HUES6 (cell line): ENCODE data around the gene SAA1.
"Not testable (repeated sequence)": the region's sequence is repeated elsewhere in the genome, so short reads cannot be mapped to it uniquely, and the experiment has no call there.

Source experiments
- H3K27ac ChIP-seq: 2 replicates; pipeline ENCODE4 v1.7.0; 2013; ENCODE audit warnings: low read depth, mild to moderate bottlenecking, low read length, inconsistent platforms
- H3K27me3 ChIP-seq: 2 replicates; pipeline ENCODE4 v1.6.1; 2013; ENCODE audit warnings: low read length; ENCODE audit not compliant: control insufficient read depth, insufficient read depth
- H3K36me3 ChIP-seq: 2 replicates; pipeline ENCODE4 v1.6.1; 2013; ENCODE audit warnings: low read length; ENCODE audit not compliant: control insufficient read depth, insufficient read depth
- H3K4me1 ChIP-seq: 2 replicates; pipeline ENCODE4 v1.6.1; 2013; ENCODE audit warnings: low read length; ENCODE audit not compliant: control insufficient read depth, insufficient read depth
- H3K4me3 ChIP-seq: 2 replicates; pipeline ENCODE4 v1.5.1; 2013; ENCODE audit warnings: low read depth, low read length
- H3K9ac ChIP-seq: one replicate; pipeline ENCODE4 v1.6.1; 2013; ENCODE audit warnings: mild to moderate bottlenecking, low read length
- H3K9me3 ChIP-seq: 2 replicates; pipeline ENCODE4 v1.6.1; 2013; ENCODE audit warnings: low read depth, low read length; ENCODE audit not compliant: control insufficient read depth, insufficient read depth

The SAA1 gene

DNA sequence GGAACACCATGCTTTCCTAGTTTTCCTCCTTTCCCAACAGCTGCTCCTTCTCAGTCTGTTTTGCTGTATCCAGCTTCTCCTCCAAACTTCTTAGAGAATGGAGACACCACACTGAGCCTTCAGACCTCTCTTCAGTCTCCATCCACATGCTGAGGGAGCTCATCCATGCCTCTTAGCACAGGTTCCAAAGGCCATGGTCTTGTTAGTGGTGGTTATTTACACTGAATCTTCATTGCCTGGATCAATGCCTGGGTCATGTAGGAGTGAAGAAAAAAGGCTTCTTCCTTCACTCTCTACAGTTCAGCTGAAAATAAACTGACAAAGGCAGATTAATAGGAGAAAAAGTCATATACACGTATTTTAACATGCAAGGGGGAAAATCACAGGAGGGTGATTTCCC is 26.4 kb upstream of the SAA1 start:
- Histone ChIP-seq H3K4me1 (no peaks in the 10 kb centered on the region), H3K4me3 (no peak overlapping the region), H3K27ac (no peak overlapping the region), H3K9me3 (no peaks in the 10 kb centered on the region), H3K36me3 (no peaks in the 10 kb centered on the region), H3K9ac (no peak overlapping the region), H3K27me3 (peaks cover 3% of the 10 kb centered on the region; the same call in 1 of the 2 replicates)

- H3K4me3 ChIP-seq, result no peak overlapping the region
- H3K4me1 ChIP-seq, result no peaks in the 10 kb centered on the region
- no peak overlapping the region for H3K9ac ChIP-seq
- no peaks in the 10 kb centered on the region for H3K36me3 ChIP-seq
- H3K9me3 ChIP-seq, result no peaks in the 10 kb centered on the region
- no peak overlapping the region for H3K27ac ChIP-seq
- no peaks in the 10 kb centered on the region; the same call in 1 of the 2 replicates for H3K27me3 ChIP-seq
Measured at GRCh38 chr11:18243783-18244362, 22.2 kb upstream of the SAA1 start.

DNA sequence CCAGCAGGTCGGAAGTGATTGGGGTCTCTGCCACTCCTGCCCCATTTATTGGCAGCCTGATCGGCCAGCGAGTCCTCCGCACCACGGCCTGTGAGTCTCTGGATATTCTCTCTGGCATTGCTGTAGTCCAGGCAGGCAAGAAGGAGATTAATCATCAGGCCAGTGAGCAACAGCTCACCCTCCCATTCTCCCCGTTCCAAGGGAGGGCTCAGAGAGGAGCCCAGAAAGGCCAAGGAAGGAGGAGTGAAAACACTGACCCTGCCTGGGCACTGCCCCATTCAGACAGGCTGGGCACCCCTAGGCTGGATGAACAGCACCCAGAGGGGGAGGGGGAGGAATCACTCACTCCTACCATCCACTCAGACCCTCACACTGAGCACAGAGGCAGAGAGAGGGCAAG is 20.7 kb upstream of the SAA1 start:
- H3K4me1 ChIP-seq, result no peaks in the 10 kb centered on the region
- H3K9ac ChIP-seq, result no peak overlapping the region
- no peaks in the 10 kb centered on the region for H3K27me3 ChIP-seq
- H3K4me3 ChIP-seq, result no peak overlapping the region
- no peaks in the 10 kb centered on the region for H3K36me3 ChIP-seq
- H3K27ac ChIP-seq, result no peak overlapping the region
- H3K9me3 ChIP-seq, result no peaks in the 10 kb centered on the region

DNA sequence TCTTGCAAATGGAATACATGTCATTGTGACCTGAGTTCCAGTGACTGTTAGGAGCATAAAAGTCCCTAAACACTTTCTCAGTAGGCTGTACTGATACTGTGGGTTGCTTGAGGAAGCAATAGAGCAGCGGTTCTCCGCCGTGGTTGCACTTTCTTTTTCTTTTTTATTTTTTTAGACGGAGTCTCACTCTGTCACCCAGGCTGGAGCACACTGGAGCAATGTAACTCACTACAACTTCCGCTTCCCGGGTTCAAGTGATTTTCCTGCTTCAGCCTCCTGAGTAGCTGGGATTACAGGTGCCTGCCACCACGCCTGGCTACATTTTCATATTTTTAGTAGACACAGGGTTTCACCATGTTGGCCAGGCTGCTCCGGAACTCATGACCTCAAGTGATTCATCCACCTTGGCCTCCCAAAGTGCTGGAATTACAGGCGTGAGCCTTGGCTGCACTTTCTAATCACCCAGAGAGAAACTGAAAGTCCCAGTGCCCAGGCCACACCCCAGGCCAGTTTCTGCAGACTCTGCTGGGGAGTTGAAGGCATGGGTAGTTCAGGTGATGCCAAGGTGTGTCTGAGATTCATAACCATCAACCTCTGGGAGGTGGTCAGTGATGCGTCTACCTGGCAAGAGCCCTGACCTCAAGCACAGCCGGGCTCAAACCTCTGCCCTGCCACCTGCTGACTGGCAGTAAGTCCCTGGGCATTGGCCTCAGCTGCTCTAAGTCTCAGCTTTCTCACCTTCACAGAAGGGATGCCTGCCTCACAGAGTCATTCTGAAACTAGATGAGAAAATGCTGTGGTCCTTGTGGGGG is 19.5 kb upstream of the SAA1 start:
- not testable (repeated sequence) for H3K4me1 ChIP-seq, H3K36me3 ChIP-seq, H3K27me3 ChIP-seq, H3K9ac ChIP-seq, H3K27ac ChIP-seq, H3K9me3 ChIP-seq, H3K4me3 ChIP-seq

- H3K27ac ChIP-seq, H3K4me1 ChIP-seq, H3K27me3 ChIP-seq, H3K9ac ChIP-seq, H3K4me3 ChIP-seq, H3K9me3 ChIP-seq, H3K36me3 ChIP-seq: not testable (repeated sequence)
Measured at GRCh38 chr11:18247191-18247581, 18.9 kb upstream of the SAA1 start.

- H3K4me3 ChIP-seq, result no peak within 1 kb of the TSS
- H3K9ac ChIP-seq, result no peak within 1 kb of the TSS
- no peaks in the 10 kb centered on the region for H3K9me3 ChIP-seq
- no peaks in the 10 kb centered on the region for H3K27me3 ChIP-seq
- H3K4me1 ChIP-seq, result no peaks in the 10 kb centered on the region
- no peak within 1 kb of the TSS for H3K27ac ChIP-seq
- no peaks in the 10 kb centered on the region for H3K36me3 ChIP-seq
Measured at GRCh38 chr11:18248561-18248960, 17.5 kb upstream of the SAA1 start, which contains the start of gene SAA2. SAA2 (minus strand) TSS chr11:18248668; CDS start chr11:18248011, 657 bp downstream.

DNA sequence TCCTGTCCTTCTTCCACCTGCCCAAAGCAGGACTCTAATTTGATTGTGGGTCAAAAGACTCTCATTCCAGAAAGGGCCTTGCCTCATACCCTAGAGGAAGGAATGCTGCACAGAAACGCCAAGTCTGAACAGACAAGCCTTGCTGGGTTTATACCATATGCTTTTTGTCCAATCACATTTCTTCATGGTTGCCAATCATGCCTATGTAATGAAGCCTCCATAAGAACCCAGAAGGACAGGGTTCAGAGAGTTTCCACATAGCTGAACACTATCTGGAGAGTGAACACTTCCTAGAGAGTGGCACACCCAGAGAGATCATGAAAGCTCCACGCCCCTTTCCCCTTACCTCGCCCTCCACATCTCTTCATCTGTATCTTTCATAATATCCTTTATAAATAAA is 12.8 kb upstream of the SAA1 start:
- H3K9ac ChIP-seq, result no peak overlapping the region
- no peaks in the 10 kb centered on the region for H3K4me1 ChIP-seq
- no peak overlapping the region for H3K27ac ChIP-seq
- H3K27me3 ChIP-seq, result no peaks in the 10 kb centered on the region
- no peak overlapping the region for H3K4me3 ChIP-seq
- no peaks in the 10 kb centered on the region for H3K9me3 ChIP-seq
- H3K36me3 ChIP-seq, result no peaks in the 10 kb centered on the region

DNA sequence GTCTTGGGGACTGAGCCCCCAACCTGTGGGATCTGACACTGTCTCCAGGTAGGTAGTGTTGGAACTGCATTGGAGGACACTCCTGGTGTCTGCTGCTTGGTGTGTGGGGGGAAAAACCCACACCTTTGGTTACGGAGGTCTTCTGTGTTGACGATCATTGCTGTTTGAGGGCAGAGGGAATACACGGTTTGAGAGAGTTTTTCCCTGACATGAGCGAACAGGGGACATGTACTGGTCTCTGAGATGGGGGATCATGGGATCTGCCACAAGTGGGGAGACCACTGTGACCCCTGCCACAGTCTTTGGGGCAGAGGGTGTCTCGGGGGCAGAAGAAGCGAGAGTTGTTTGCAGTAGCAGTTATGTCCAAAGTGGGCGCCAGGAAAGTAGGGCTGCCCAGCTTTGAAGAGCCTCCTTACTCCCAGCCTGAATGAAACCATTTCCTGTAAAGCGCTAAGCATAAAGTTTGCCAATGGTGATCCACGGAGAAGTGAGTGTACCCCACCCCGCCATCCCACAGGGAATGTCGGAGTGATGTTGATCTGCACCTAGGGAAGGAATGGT is 12.2 kb upstream of the SAA1 start:
- Histone ChIP-seq H3K36me3 (no peaks in the 10 kb centered on the region), H3K27me3 (no peaks in the 10 kb centered on the region), H3K4me1 (no peaks in the 10 kb centered on the region), H3K27ac (no peak overlapping the region), H3K9ac (no peak overlapping the region), H3K9me3 (no peaks in the 10 kb centered on the region), H3K4me3 (no peak overlapping the region)

GRCh38 chr11:18254781-18255361 is 11.2 kb upstream of the SAA1 start:
- H3K27ac ChIP-seq, result no peak overlapping the region
- no peaks in the 10 kb centered on the region for H3K27me3 ChIP-seq
- no peaks in the 10 kb centered on the region for H3K4me1 ChIP-seq
- H3K4me3 ChIP-seq, result no peak overlapping the region
- H3K9me3 ChIP-seq, result no peaks in the 10 kb centered on the region
- no peaks in the 10 kb centered on the region for H3K36me3 ChIP-seq
- no peak overlapping the region for H3K9ac ChIP-seq

DNA sequence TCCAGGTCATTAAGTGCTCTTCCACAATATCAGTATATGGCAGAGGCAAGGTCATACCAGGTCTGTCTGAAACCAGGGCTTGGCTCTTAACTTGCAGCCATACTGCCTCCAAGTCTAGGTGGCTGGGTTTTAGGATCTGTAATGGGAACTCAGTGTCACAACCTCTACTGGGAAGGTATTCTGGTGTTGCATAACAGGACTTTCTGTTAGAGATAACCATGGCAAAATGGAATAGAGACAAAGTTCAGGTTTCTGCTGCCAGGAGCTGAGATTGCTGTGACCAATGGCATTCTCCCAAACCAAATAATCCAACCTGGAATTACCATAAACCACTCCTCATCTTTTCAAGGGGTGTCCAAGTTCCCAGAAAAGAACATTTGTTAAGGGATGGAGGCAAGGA is 6.8 kb upstream of the SAA1 start:
- H3K9ac ChIP-seq, result no peak overlapping the region
- no peaks in the 10 kb centered on the region for H3K9me3 ChIP-seq
- H3K36me3 ChIP-seq, result no peaks in the 10 kb centered on the region
- no peaks in the 10 kb centered on the region for H3K27me3 ChIP-seq
- no peak overlapping the region for H3K4me3 ChIP-seq
- no peak overlapping the region for H3K27ac ChIP-seq
- 0 out of 2 replicates have a peak, but pooled peaks cover 5% of the 10 kb centered on the region for H3K4me1 ChIP-seq

DNA sequence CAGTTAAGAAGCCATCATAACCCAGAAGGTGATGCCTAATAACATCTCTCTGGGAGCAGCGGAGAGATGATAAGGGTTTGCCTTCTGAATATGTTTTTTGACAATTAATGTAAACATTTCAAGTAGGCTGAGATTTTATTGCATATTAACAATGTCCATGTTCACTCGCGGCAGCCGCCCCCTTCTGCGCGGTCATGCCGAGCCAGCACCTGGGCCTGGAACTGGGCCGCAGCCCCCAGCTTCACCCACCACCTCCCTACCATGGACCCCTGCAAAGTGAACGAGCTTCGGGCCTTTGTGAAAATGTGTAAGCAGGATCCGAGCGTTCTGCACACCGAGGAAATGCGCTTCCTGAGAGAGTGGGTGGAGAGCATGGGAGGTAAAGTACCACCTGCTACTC is 4.3 kb upstream of the SAA1 start:
- Histone ChIP-seq H3K36me3 (no peaks in the 10 kb centered on the region), H3K27ac (no peak overlapping the region), H3K9ac (no peak overlapping the region), H3K9me3 (no peaks in the 10 kb centered on the region), H3K4me1 (0 out of 2 replicates have a peak, but pooled peaks cover 5% of the 10 kb centered on the region), H3K27me3 (no peaks in the 10 kb centered on the region), H3K4me3 (no peak overlapping the region)
